NCI-H460 (cell line): ENCODE measurements around the gene RIPPLY1. TPM values are rescaled to one million over a fixed set of nuclear protein-coding genes. Genes with fewer than 3 reads are reported as not detected.

ENCODE experiments used
- DNase-seq: peaks from one replicate; pipeline ENCODE4 v3.0.0-alpha.2; 2016; ENCODE audit warnings: low read depth; ENCODE audit errors: extremely low read depth
- total RNA-seq: library from RNA; depleted of rRNA; stranded (reverse); fragments of >200 nt; shearing (Covaris generic); gene quantifications from 2 replicates; pipeline ENCODE4 v1.2.3, GENCODE V29; 2014; rRNA removed

Gene RIPPLY1
- total RNA-seq, 1 experiment from 2014 or later, result not detected

DNA sequence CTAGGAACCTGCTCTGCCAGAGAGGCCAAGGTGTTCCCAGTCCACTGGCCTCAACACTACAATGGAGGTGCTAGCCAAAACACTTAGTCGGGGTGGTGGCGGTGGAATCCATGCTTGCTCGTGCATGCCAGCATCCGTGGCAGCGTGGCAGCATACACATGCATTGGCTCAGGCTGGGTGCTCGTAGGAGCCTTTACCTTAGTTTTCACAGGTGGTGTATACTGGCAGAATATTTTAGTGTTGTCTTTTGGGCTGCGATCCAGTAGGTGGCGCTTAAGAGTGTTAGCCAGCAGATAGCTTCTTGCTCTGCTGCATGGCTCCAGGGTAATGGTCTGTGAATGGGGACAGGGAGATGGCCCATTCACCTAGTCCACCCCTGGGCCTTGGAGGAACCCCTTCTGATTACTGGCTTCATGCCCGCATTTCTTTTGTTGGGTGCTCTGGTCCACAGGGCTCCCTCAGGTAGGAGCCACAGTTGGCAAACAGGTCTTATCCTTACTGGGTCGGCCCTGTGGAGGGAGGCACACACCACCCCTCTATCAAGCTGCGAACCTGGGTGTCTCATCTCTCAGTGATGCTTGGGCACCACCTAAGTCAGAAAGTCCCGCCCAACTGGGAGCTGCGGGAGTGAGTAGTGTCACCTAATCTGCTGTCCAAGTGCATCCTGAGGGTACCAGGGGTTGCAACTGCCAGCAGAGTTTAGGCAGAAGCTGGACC lies 40.0 kb downstream of the RIPPLY1 start:
- DNase-seq, result peak; percentile 19

Other genes starting within 250 kb of the RIPPLY1 start
- 0.12 TPM in 1 of 2 replicates, not detected in the other for gene RNF128, start 176.6 kb downstream of the RIPPLY1 start, total RNA-seq
- 3.0 and 3.6 TPM in 2 replicates for gene TBC1D8B, start 100.7 kb downstream of the RIPPLY1 start, total RNA-seq
- not detected in 2 replicates for gene CLDN2, start 17.1 kb upstream of the RIPPLY1 start, total RNA-seq
- 28.3 and 32.7 TPM in 2 replicates for gene MORC4, start 96.9 kb upstream of the RIPPLY1 start, total RNA-seq
- gene RBM41, start 215.5 kb upstream of the RIPPLY1 start, total RNA-seq, result 20.7 and 21.1 TPM in 2 replicates